AG09309 (cell line): ENCODE measurements around the gene HMCN1.

Source experiments
- DNase-seq: peaks from one replicate; pipeline ENCODE4 v3.0.0-alpha.2; 2010; ENCODE audit warnings: low read depth
- H3K4me3 ChIP-seq: 2 replicates; pipeline ENCODE4 v1.5.1; 2011; ENCODE audit warnings: mild to moderate bottlenecking, low read depth, low read length, moderate library complexity; ENCODE audit not compliant: control insufficient read depth
- TF ChIP-seq, protein P1 (sequence below): IDR thresholded peaks from 2 replicates; pipeline ENCODE4 v1.5.1; 2011; ENCODE audit warnings: mild to moderate bottlenecking, low read depth, low read length, inconsistent platforms; ENCODE audit not compliant: insufficient read depth, control insufficient read depth; ENCODE audit errors: missing control alignments

HMCN1 gene

GRCh38 chr1:186102107-186102506 lies 367.9 kb downstream of the HMCN1 start:
- TF ChIP-seq, protein P1, sequence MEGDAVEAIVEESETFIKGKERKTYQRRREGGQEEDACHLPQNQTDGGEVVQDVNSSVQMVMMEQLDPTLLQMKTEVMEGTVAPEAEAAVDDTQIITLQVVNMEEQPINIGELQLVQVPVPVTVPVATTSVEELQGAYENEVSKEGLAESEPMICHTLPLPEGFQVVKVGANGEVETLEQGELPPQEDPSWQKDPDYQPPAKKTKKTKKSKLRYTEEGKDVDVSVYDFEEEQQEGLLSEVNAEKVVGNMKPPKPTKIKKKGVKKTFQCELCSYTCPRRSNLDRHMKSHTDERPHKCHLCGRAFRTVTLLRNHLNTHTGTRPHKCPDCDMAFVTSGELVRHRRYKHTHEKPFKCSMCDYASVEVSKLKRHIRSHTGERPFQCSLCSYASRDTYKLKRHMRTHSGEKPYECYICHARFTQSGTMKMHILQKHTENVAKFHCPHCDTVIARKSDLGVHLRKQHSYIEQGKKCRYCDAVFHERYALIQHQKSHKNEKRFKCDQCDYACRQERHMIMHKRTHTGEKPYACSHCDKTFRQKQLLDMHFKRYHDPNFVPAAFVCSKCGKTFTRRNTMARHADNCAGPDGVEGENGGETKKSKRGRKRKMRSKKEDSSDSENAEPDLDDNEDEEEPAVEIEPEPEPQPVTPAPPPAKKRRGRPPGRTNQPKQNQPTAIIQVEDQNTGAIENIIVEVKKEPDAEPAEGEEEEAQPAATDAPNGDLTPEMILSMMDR: no peak
- no peak overlapping the region for H3K4me3 ChIP-seq
- no peak for DNase-seq

GRCh38 chr1:186102547-186103148 lies 368.5 kb downstream of the HMCN1 start:
- TF ChIP-seq, protein P1: no peak
- no peak overlapping the region for H3K4me3 ChIP-seq

GRCh38 chr1:186104459-186104858 lies 370.3 kb downstream of the HMCN1 start:
- DNase-seq: no peak
- no peak overlapping the region for H3K4me3 ChIP-seq
- TF ChIP-seq, protein P1: no peak

More at GRCh38 chr1:186102547-186103148, 368.5 kb downstream of the HMCN1 start:
- no peak for DNase-seq

GRCh38 chr1:186112280-186112679 lies 378.1 kb downstream of the HMCN1 start:
- no peak for DNase-seq
- TF ChIP-seq, protein P1: no peak
- H3K4me3 ChIP-seq: no peak overlapping the region

- TF ChIP-seq, protein P1: no peak
- H3K4me3 ChIP-seq: no peak overlapping the region
- DNase-seq: no peak
These were observed 379.3 kb downstream of the HMCN1 start for GRCh38 chr1:186113461-186113860.

DNA sequence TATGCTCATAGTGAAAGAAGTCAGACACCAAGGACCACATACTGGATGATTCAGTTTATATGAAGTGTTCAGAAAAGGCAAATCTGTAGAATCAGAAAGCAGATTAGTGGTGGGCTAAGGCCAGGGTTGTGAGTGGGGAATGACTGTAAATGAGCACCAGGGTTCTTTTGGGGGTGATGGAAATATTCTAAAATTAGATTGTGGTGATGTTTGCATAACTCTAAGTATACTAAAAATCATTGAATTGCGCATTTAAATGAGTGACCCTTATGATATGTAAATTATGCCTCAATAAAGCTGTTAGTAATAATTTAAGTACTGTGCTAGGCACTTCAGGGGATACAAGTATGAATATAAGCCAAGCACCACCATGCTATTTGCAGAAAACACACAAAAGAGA lies 384.5 kb downstream of the HMCN1 start:
- no peak for DNase-seq
- TF ChIP-seq, protein P1: no peak
- no peak overlapping the region for H3K4me3 ChIP-seq
